A549 treated with RU486 at 1 μM for 4 hours (cell line): ENCODE results near the gene PRKCE. TPM values are rescaled to one million over a fixed set of nuclear protein-coding genes. Genes with fewer than 3 reads are reported as not detected.

Source experiments
- total RNA-seq: library from RNA; stranded (reverse); fragments of 200-300 nt; extraction: Qiagen RNA extraction; gene quantifications from 5 replicates; pipeline ENCODE4 v1.2.3, GENCODE V29; 2022; ENCODE audit warnings: low read depth

Gene PRKCE
- 8.9 to 11.4 TPM (median 9.5 TPM) in 5 replicates for total RNA-seq

DNA sequence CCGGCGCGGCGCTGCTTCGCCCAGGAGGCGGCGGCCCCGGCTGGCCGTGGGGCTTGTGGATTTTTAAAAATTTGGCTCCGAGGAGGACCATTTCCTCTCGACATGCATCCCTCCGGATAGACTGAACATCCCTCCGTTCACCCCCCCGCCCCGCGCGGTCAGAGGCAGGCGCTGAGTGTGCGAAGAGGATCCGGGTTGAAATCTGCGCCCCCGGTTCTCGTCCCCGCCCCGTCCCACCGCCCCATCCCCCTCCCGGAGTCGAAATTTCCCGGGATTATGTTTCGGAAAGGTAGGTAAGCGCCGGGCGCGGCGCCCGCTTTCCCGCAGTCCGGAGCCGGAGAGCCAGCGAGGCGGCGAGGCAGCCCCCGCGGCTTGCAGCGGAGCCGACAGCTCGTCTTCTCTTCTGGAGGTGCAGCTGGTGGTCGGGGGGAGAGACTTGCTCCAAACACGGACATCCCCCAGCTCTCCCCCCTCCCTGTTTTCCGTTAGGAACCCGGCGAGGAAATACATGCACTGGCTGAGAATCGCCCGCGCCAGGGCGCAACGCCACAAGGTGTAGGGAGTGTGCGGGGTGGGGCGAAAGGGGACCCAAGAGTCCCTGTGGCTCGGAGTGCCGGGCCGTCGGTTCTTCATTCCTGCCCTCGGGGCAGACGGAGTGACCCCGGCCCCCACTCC lies at the start of gene PRKCE:
PRKCE (plus strand) TSS at position 261 of the 675 bp plus-strand sequence.

DNA sequence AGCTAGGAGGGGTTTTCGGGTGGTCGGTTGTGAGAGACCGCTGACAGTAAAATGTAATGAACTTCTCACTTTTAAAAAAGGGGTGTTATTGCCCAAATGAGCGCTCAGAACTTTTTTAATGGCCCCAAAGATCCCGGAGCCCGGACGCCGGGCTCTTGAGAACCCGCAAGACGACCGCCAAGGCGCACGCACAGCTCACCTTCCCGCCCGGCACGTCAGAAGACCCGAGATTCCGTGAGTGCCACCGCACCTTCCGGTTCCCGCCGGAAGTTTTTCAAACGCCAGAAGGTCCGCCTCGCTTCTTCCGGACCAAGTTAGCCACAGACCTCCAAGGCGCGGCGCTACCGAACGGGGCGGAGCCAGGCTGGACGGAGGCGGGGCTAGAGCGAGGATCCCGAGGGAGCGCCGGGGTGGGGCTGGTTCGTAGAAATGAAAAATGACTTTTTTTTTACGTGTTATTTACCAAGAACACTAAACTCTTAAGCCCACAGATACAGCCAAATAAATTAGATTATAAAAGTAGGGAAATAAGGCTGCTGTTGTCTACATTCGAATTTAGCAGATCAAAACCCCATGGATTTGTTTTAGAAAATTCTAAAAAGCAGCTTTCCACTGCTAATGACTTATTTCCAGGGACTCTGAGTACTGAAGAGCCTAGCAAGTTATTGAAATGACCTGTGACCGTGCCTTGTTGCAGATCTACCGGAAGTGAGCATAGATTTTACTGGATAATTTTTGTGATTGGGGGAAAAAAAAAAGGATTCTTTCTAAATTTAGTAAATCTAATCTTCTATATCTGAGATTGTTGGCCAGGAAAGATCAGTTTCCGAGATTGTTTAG lies 40.2 kb upstream of the PRKCE start, which contains the start of gene SRBD1:
SRBD1 (minus strand) TSS at position 248 of the 840 bp plus-strand sequence. CDS start 5,826 bp downstream, outside the sequence.

Other genes starting within 250 kb of the PRKCE start
- gene SRBD1, start 40.4 kb upstream of the PRKCE start, total RNA-seq, result 7.4 to 9.6 TPM (median 7.7 TPM) in 5 replicates